Liver (tissue), 9 donors: ENCODE data around the gene NMUR1. TPM values are rescaled to one million over a fixed set of nuclear protein-coding genes. Genes with fewer than 3 reads are reported as not detected.
"Not testable (repeated sequence)": the region's sequence is repeated elsewhere in the genome, so short reads cannot be mapped to it uniquely, and the experiment has no call there.

ENCODE experiments used
- DNase-seq: peaks from one replicate; pipeline ENCODE4 v3.0.0-alpha.2; 2017; ENCODE audit warnings: low spot score
- H3K27ac ChIP-seq, 2 donors: one replicate each; pipeline ENCODE4 v1.7.0; 2013; ENCODE audit warnings: inconsistent platforms in 2 of 2, low read length in 2 of 2, control low read depth in 1 of 2, low read depth in 1 of 2, mild to moderate bottlenecking in 1 of 2
- H3K27me3 ChIP-seq, 4 donors: one replicate each; pipeline versions ENCODE4 v1.6.1 to v1.7.0; 2013; ENCODE audit warnings: low read length in 3 of 4, inconsistent platforms in 1 of 4, mild to moderate bottlenecking in 1 of 4, moderate library complexity in 1 of 4; ENCODE audit not compliant: control insufficient read depth in 4 of 4, insufficient read depth in 4 of 4
- H3K36me3 ChIP-seq, 4 donors: one replicate each; pipeline versions ENCODE4 v1.6.1 to v1.7.0; 2013; ENCODE audit warnings: low read length in 3 of 4, mild to moderate bottlenecking in 3 of 4, low read depth in 1 of 4, moderate library complexity in 1 of 4; ENCODE audit not compliant: control insufficient read depth in 4 of 4, insufficient read depth in 3 of 4
- H3K4me1 ChIP-seq, 4 donors: one replicate each; pipeline versions ENCODE4 v1.6.1 to v1.7.0; 2013; ENCODE audit warnings: low read length in 3 of 4, mild to moderate bottlenecking in 3 of 4, moderate library complexity in 1 of 4; ENCODE audit not compliant: control insufficient read depth in 4 of 4, insufficient read depth in 4 of 4
- H3K4me3 ChIP-seq, 3 donors: one replicate each; pipeline versions ENCODE4 v1.6.1 to v1.7.0; 2013; ENCODE audit warnings: low read length in 3 of 3, control low read depth in 1 of 3, low read depth in 1 of 3, mild to moderate bottlenecking in 1 of 3
- H3K9ac ChIP-seq, 2 donors: one replicate each; pipeline ENCODE4 v1.7.0; 2013; ENCODE audit warnings: low read length in 2 of 2, mild to moderate bottlenecking in 2 of 2, moderate library complexity in 2 of 2, control low read depth in 1 of 2, low read depth in 1 of 2
- H3K9me3 ChIP-seq, 4 donors: one replicate each; pipeline versions ENCODE4 v1.6.1 to v1.7.0; 2013; ENCODE audit warnings: low read length in 3 of 4; ENCODE audit not compliant: control insufficient read depth in 4 of 4
- ATF3 ChIP-seq: IDR thresholded peaks from 2 replicates; pipeline ENCODE4 v1.6.1; 2016; ENCODE audit warnings: antibody characterized with exemption
- CTCF ChIP-seq: fragments of 150-350 bp; IDR thresholded peaks from 2 replicates; pipeline ENCODE4 v1.5.1; 2017; ENCODE audit warnings: improper control_type of control experiment, low read depth, low read length; ENCODE audit not compliant: missing input control
- EGR1 ChIP-seq, 2 donors: IDR thresholded peaks; 2 replicates each; pipeline ENCODE4 v1.6.1; 2016 to 2018; ENCODE audit warnings: antibody characterized with exemption in 2 of 2, low read depth in 2 of 2
- FOXA1 ChIP-seq: IDR thresholded peaks from 2 replicates; pipeline ENCODE4 v1.6.1; 2016; ENCODE audit warnings: antibody characterized with exemption
- FOXA2 ChIP-seq: IDR thresholded peaks from 2 replicates; pipeline ENCODE4 v1.6.1; 2016; ENCODE audit warnings: antibody characterized with exemption
- GABPA ChIP-seq, 2 donors: IDR thresholded peaks in 1 of 2; conservative IDR thresholded peaks in 1 of 2; 2 replicates each; pipeline ENCODE4 v1.6.1; 2016; ENCODE audit warnings: antibody characterized with exemption in 2 of 2, mild to moderate bottlenecking in 1 of 2, moderate library complexity in 1 of 2
- HNF4A ChIP-seq, 2 donors: conservative IDR thresholded peaks; 2 replicates each; pipeline ENCODE4 v1.6.1; 2016; ENCODE audit warnings: antibody characterized with exemption in 2 of 2, mild to moderate bottlenecking in 2 of 2
- HNF4G ChIP-seq: IDR thresholded peaks from 2 replicates; pipeline ENCODE4 v1.6.1; 2016; ENCODE audit warnings: antibody characterized with exemption
- JUND ChIP-seq, 2 donors: IDR thresholded peaks; 2 replicates each; pipeline ENCODE4 v1.6.1; 2016; ENCODE audit warnings: antibody characterized with exemption in 2 of 2
- MAX ChIP-seq: IDR thresholded peaks from 2 replicates; pipeline ENCODE4 v1.6.1; 2016; ENCODE audit warnings: antibody characterized with exemption
- NR2F2 ChIP-seq: IDR thresholded peaks from 2 replicates; pipeline ENCODE4 v1.6.1; 2016; ENCODE audit warnings: antibody characterized with exemption
- RAD21 ChIP-seq, 2 donors: IDR thresholded peaks; 2 replicates each; pipeline ENCODE4 v1.6.1; 2016; ENCODE audit warnings: antibody characterized with exemption in 2 of 2, mild to moderate bottlenecking in 2 of 2
- TAF1 ChIP-seq: conservative IDR thresholded peaks from 2 replicates; pipeline ENCODE4 v1.6.1; 2016; ENCODE audit warnings: antibody characterized with exemption, mild to moderate bottlenecking
- YY1 ChIP-seq: IDR thresholded peaks from 2 replicates; pipeline ENCODE4 v1.6.1; 2016; ENCODE audit warnings: antibody characterized with exemption, mild to moderate bottlenecking
- WGBS: extraction: QIAGEN DNeasy Blood & Tissue Kit; methylation state at CpG from one replicate; pipeline ENCODE4 v1.1.7; 2013; 5-methylcytosine and 5-hydroxymethylcytosine counted together
- polyA plus RNA-seq, 2 donors: library from polyadenylated mRNA; stranded (reverse) in 1 of 2; unstranded in 1 of 2; fragments of 200-250 nt in 1 of 2; fragments of >200 nt in 1 of 2; fragmentation: Nextera tagmentation in 1 of 2; extraction: Ambion mirVana in 1 of 2; gene quantifications; one replicate each; pipeline versions ENCODE4 v1.2.1 to v1.2.3, GENCODE V29; 2013 to 2015
- total RNA-seq, 2 donors: library from RNA; depleted of rRNA; stranded (reverse); fragments of >200 nt; gene quantifications; one replicate each; pipeline ENCODE4 v1.2.3, GENCODE V29; 2014
- donor health status: healthy.
- donor health status: healthy.
- donor health status: healthy.
- donor health status: healthy.
- donor health status: healthy.

Gene NMUR1
- under 1 TPM; 0.23 to 0.84 TPM for total RNA-seq
- polyA plus RNA-seq = under 1 TPM; 0.36 to 0.67 TPM

GRCh38 chr2:231530099-231531011, at the start of gene NMUR1:
TSS of gene NMUR1 (minus strand) at chr2:231530445. CDS start at chr2:231530361, 84 bp downstream.
- H3K27ac ChIP-seq = no peak within 1 kb of the TSS
- peaks cover 0 to 5% (median 2%) of the 10 kb centered on the region in 4 donors for H3K4me1 ChIP-seq
- TF ChIP-seq CTCF (peak; percentile 51), HNF4G (no peak), RAD21 (IDR thresholded peaks at IDR 0.05) (peak in 1 of 2 donors; percentile 56)
- no peaks in the 10 kb centered on the region for H3K9me3 ChIP-seq
- peak; percentile 72 for DNase-seq
- no peak within 1 kb of the TSS for H3K9ac ChIP-seq
- 16% methylated on average over 85 of the region's 85 CpGs for WGBS
- H3K4me3 ChIP-seq = peak within 1 kb of the TSS in 2 of 3 donors; percentile 20 to 51
- H3K27me3 ChIP-seq = no peaks in the 10 kb centered on the region
- H3K36me3 ChIP-seq = no peaks in the 10 kb centered on the region

DNA sequence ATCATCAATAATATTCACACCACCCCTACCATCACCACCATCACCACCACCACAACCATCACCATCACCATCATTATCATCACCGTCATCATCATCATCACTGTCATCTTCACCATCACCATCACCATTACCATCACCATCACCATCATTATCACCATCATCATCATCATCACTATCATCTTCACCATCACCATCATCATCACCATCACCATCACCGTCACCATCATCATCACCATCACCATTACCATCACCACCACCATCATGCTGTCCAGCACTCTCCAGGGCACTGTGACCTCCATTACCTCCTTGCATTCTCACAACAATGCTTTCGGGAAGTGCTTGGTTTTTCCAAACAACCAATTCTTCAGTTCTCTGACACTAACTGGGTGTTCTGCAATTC, 49.3 kb upstream of the NMUR1 start:
- TF ChIP-seq YY1 (no peak), HNF4G (no peak)
- H3K4me1 ChIP-seq = no peaks in the 10 kb centered on the region
- H3K4me3 ChIP-seq = no peak overlapping the region
- no peak overlapping the region for H3K27ac ChIP-seq
- H3K9me3 ChIP-seq = no peaks in the 10 kb centered on the region
- no peaks in the 10 kb centered on the region for H3K27me3 ChIP-seq
- DNase-seq = no peak
- H3K9ac ChIP-seq = no peak overlapping the region
- 93% methylated on average over 3 of the region's 3 CpGs for WGBS
- H3K36me3 ChIP-seq = no peaks in the 10 kb centered on the region

DNA sequence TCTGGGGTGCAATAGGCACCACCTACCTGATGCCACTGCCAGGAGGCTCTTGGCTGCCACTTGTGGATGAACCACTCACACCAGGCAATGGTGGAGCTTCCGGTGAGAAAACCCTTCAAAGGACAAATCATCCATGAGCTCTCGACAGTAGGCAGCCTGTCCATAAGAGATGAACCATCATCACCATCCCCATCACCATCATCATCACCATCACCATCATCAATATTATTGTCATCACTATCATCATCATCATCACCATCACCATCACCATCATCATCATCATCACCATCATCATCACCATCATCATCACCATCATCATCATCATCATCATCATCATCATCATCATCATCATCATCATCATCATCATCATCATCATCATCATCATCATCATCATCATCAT, 48.4 kb upstream of the NMUR1 start:
- H3K9ac ChIP-seq, DNase-seq, H3K27ac ChIP-seq, H3K27me3 ChIP-seq, H3K36me3 ChIP-seq, H3K9me3 ChIP-seq, H3K4me3 ChIP-seq, H3K4me1 ChIP-seq: not testable (repeated sequence)
- 96% methylated on average over 2 of the region's 2 CpGs for WGBS

DNA sequence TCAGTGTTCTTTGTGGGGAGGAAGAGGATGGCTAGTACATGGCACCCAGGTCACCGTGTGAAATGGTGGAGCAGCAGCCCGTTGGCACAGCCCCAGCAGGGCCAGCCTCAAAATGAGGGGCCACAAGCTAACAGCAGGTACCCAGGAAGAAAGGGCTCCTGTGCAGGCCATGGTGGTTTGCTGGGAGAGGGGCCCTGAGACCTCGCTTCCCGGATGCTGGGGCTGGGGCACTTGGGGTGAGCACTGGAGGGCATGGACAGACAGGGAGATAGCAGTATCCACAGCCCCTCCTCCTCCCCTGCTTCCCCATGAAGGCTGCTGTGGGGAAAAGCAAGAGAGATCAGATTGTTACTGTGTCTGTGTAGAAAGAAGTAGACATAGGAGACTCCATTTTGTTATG, 46.2 kb upstream of the NMUR1 start:
- H3K9ac ChIP-seq = no peak overlapping the region
- TF ChIP-seq FOXA2 (no peak), CTCF (no peak), FOXA1 (no peak), JUND (IDR thresholded peaks at IDR 0.05) (no peak), TAF1 (no peak), HNF4A (conservative IDR thresholded peaks at IDR 0.05) (no peak), GABPA (IDR thresholded peaks at IDR 0.05 in 1 of 2, conservative IDR thresholded peaks at IDR 0.05 in 1 of 2) (no peak), ATF3 (no peak), NR2F2 (no peak), MAX (no peak), EGR1 (IDR thresholded peaks at IDR 0.05; ENCODE audit: low read depth in 2 of 2) (no peak)
- 81% methylated on average over 4 of the region's 4 CpGs for WGBS
- no peaks in the 10 kb centered on the region for H3K9me3 ChIP-seq
- H3K4me3 ChIP-seq = no peak overlapping the region
- H3K4me1 ChIP-seq = no peaks in the 10 kb centered on the region
- H3K27me3 ChIP-seq = no peaks in the 10 kb centered on the region
- H3K36me3 ChIP-seq = no peaks in the 10 kb centered on the region
- no peak for DNase-seq
- no peak overlapping the region for H3K27ac ChIP-seq
